ENCODE measurements around the gene TBC1D22A. TPM values are rescaled to one million over a fixed set of nuclear protein-coding genes. Genes with fewer than 3 reads are reported as not detected.

Gene TBC1D22A
- total RNA-seq, 1 experiment from 2014 or later, result 20.9 TPM

DNA sequence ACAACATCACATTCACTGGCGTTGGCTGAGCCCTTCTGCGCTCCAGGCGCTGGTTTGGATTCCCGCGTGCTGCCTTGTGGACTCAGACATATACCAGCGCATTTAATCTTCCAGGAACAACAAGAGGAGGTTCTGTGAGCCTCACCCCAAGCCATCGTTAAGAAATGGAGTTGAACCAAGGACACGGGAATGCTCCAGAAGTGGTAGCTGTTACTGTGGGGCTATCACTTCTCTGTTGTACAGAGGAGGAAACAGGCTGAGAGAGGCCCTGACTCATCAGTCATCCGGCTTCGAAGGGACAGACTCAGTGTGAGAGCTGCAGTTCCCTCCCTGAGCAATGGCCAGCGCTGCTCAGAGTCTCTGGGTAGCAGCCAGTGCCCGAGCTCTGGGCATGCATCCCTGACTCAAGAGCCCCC lies 291.3 kb downstream of the TBC1D22A start (continued):
- TF ChIP-seq ZBTB33 (IDR thresholded peaks at IDR 0.05; ENCODE audit: extremely low read depth, insufficient replicate concordance, low read length), result no peak
- no peak for TF ChIP-seq POLR2A (IDR thresholded peaks at IDR 0.05; ENCODE audit: borderline replicate concordance, extremely low read depth, insufficient read depth, insufficient read length)
- TF ChIP-seq YY1 (IDR thresholded peaks at IDR 0.05; ENCODE audit: extremely low read depth, insufficient replicate concordance, low read depth, low read length), result no peak
- no peak for TF ChIP-seq ATF3 (IDR thresholded peaks at IDR 0.05)
- TF ChIP-seq CEBPB (IDR thresholded peaks at IDR 0.05; ENCODE audit: low read depth), result no peak
- no peak for TF ChIP-seq EZH2phosphoT487 (IDR thresholded peaks at IDR 0.05; ENCODE audit: borderline replicate concordance)
- no peak for TF ChIP-seq JUND (IDR thresholded peaks at IDR 0.05)
- no peak for TF ChIP-seq TCF7L2 (IDR thresholded peaks at IDR 0.05; ENCODE audit: borderline replicate concordance, extremely low read depth, insufficient read depth, insufficient read length)

DNA sequence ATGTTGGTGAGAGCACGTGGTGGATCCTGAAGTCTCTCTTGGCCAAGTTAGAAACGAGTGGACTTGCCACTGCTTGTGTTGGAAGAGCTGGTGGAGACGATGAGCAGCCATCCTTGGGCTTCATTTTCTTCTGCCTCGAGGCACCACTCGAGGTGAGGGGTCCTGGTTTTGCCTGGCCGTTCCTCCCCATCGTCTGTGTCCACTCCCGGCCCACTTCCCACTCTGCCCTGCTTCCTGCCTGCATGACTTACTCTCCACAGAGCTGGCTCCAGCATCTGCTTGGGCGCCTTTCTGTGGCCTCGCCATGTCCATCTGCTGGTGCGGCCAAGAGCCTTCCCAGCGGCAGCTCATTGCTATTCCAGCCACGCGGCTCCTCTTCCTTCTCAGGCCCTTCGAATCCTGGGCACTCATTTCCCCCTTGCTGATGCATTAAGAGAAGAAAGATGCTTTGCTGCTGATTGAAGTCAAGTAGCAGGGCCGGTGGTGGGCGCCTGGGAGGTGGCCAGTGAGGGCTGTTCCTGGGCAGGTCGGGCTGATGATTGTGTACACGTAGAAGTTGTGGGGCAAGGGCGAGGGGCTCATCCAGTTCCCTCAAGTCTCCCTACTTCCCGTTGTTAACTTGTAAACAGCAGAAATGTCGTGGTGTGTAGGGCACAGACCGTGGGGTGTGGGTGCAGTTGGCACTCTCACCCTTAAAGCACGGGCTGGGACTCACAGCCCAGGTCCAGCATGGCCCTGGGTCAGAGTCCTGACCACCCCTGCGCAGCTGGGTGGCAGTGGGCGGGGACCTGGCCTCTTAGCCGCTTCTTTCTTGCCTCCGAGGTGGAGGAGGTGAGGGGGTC lies 292.0 kb downstream of the TBC1D22A start:
- Histone ChIP-seq H3K27ac (ENCODE audit: low read depth, low read length) (no peak overlapping the region), H4K20me1 (ENCODE audit: insufficient read depth) (no peaks in the 10 kb centered on the region), H3K36me3 (ENCODE audit: control insufficient read depth in 1 of 2, insufficient read depth in 2 of 2, low read length in 2 of 2) (no peaks in the 10 kb centered on the region), H3K4me2 (ENCODE audit: low read length) (no peak overlapping the region), H3K9me3 (ENCODE audit: control insufficient read depth in 1 of 2, insufficient read depth in 1 of 2, low read depth in 1 of 2, low read length in 2 of 2) (no peaks in the 10 kb centered on the region), H3K4me1 (ENCODE audit: control insufficient read depth in 1 of 2, insufficient read depth in 2 of 2, low read length in 2 of 2) (no peaks in the 10 kb centered on the region), H3K9me2 (ENCODE audit: insufficient read depth) (no peaks in the 10 kb centered on the region), H3K4me3 (replicated peaks in 1 of 2; ENCODE audit: low read depth in 1 of 2, low read length in 2 of 2) (no peak overlapping the region), H3K9ac (ENCODE audit: low read length) (no peak overlapping the region), H2AFZ (ENCODE audit: low read depth, low read length, poor library complexity, severe bottlenecking) (no peak overlapping the region), H3K27me3 (ENCODE audit: insufficient read depth, low read length) (no peaks in the 10 kb centered on the region), H3K79me2 (ENCODE audit: insufficient read depth, low read length) (no peaks in the 10 kb centered on the region)
- intact Hi-C loops (cut with micrococcal nuclease), result no loop called here
- ChIA-PET CTCF (no interaction called here), RAD21 (ENCODE audit: low non-redundant PET in 1 of 2, low total read pairs in 2 of 2, uncharacterized antibody in 2 of 2, unreplicated experiment in 2 of 2) (no interaction called here), POLR2A (no interaction called here)
- BruUV-seq (replicated peaks), result no TSS peak
- no peak for ATAC-seq
- no peak for DNase-seq (ENCODE audit: low read depth, low spot score)
- TF ChIP-seq TCF7L2 (IDR thresholded peaks at IDR 0.05; ENCODE audit: borderline replicate concordance, extremely low read depth, insufficient read depth, insufficient read length) (no peak), ZNF274 (IDR thresholded peaks at IDR 0.05; ENCODE audit: low read depth, low read length) (no peak), CTCF (IDR thresholded peaks at IDR 0.05 in 2 of 3, conservative IDR thresholded peaks at IDR 0.05 in 1 of 3; ENCODE audit: borderline replicate concordance in 1 of 3, insufficient read depth in 1 of 3, low read depth in 2 of 3, low read length in 2 of 3) (no peak), YY1 (IDR thresholded peaks at IDR 0.05; ENCODE audit: extremely low read depth, insufficient replicate concordance, low read depth, low read length) (no peak), ATF3 (IDR thresholded peaks at IDR 0.05) (no peak), CEBPB (IDR thresholded peaks at IDR 0.05; ENCODE audit: low read depth) (no peak), POLR2AphosphoS5 (IDR thresholded peaks at IDR 0.05; ENCODE audit: low read depth, low read length) (no peak), REST (IDR thresholded peaks at IDR 0.05; ENCODE audit: low read depth) (no peak), ZFX (IDR thresholded peaks at IDR 0.05) (no peak), CBX3 (IDR thresholded peaks at IDR 0.05; ENCODE audit: low read depth) (no peak)
